DMS 273 (cell line): ENCODE data around the gene ZBTB3.
"Not testable (repeated sequence)": the region's sequence is repeated elsewhere in the genome, so short reads cannot be mapped to it uniquely, and the experiment has no call there.

Experiments used
- DNase-seq: peaks from one replicate; lab custom pipeline; 2025; ENCODE audit not compliant: unreplicated experiment; lab: John Stamatoyannopoulos, UW

Gene ZBTB3

GRCh38 chr11:62757846-62758788 lies 4.2 kb upstream of the ZBTB3 start:
- no peak for DNase-seq

DNA sequence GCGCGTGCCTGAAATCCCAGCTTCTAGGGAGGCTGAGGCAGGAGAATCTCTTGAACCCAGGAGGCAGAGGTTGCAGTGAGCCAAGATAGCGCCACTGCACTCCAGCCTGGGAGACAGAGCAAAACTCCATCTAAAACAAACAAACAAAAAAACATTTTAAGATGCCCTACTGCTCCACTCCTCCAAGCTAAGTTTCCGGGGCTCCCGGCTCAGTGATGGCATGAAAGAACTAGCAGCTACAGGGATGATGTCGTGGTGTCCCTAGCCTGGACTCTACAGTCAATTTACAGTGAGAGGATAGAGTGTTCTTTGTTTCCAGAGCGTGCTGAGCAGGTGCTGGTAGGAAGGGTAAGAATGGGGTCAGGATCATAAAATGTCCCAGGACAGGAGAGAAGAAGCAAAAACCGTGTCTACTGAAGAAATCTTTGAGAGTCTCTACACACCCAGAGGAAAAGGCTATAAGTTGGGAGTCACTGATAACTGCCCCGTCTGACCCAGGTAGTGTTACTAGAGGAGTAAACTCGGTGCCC lies 1.2 kb upstream of the ZBTB3 start:
- no peak for DNase-seq

- DNase-seq: no peak
Observed at GRCh38 chr11:62752994-62753735, 795 bp downstream of the ZBTB3 start.

GRCh38 chr11:62752177-62752785 lies 1.7 kb downstream of the ZBTB3 start:
- no peak for DNase-seq

- DNase-seq: not testable (repeated sequence)
Observed at GRCh38 chr11:62749931-62750330, 4.0 kb downstream of the ZBTB3 start.

DNA sequence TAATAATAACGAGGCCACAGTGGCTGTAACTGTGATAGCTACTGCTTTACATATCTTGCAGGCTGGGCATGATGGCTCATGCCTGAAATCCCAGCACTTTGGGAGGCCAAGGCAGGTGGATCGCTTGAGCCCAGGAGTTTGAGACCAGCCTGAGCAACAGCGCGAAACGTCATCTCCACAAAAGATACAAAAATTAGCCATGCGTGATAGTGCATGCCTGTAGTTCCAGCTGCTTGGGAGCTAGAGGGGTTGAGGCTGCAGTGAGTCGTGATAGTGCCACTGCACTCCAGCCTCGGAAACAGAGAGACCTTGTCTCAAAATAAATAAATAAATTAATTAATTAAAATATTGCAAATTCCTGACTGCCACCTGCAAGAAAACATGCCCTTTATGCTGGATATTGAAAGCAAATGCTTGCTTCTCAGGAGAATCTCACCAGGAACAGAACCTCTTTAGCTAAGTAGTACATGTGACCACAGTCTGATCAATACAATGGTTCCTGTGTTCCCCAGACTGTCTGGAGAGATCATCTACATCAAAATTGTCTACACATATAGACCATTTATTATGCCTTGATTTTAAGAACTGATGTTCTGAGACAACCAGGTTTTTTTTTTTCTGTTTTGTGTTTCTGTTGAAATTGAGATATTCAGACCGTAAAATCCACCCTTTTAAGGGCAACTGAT lies 6.3 kb downstream of the ZBTB3 start:
- DNase-seq: no peak

GRCh38 chr11:62737196-62737595 lies 16.8 kb downstream of the ZBTB3 start:
- DNase-seq: no peak

DNA sequence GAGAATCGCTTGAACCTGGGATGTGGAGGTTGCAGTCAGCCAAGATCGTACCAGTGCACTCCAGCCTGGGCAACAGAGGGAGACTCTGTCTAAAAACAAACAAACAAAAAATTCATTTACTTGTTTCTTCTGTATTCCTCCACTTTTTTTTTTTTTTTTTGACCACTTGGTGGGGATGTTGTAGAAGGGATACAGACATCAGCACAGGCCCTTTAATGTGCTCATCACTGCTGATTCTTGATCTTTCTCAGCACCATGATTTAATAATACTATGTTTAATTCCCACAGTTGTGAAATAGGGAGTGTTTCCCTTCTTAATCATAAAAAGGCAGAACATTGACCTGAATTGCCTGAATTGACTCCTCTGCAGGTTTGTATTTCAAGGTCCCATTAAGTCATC lies 21.1 kb downstream of the ZBTB3 start:
- DNase-seq: peak; percentile 25

GRCh38 chr11:62730076-62730475 lies 23.9 kb downstream of the ZBTB3 start:
- DNase-seq: not testable (repeated sequence)

- peak; percentile 90 for DNase-seq
Observed at GRCh38 chr11:62728171-62728988, 25.6 kb downstream of the ZBTB3 start, which contains the start of gene TTC9C. Gene TTC9C, plus strand, starts transcription at chr11:62728486. Its CDS starts 363 bp downstream, at chr11:62728849.

DNA sequence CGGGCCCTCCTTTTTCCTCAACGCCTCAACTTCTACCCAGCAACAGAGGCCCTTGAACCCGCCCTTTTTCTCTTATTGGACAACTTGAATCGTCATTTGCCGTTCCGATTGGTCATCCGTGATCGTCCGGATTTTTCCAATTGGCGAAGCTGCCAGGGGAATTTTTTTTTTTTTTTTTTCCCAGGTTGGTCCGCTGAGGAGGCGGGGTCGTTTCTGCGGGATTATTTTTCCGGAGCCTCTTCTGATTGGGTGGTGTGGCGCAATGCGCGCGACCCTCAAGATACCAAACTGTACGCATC lies 26.1 kb downstream of the ZBTB3 start:
- peak; percentile 97 for DNase-seq

- DNase-seq: peak; percentile 99
Observed at GRCh38 chr11:62727165-62727871, 26.6 kb downstream of the ZBTB3 start, which contains the start of gene HNRNPUL2. Gene HNRNPUL2, minus strand, starts transcription at chr11:62727457. Its CDS starts 301 bp downstream, at chr11:62727156.

- DNase-seq: no peak
Observed at GRCh38 chr11:62726915-62727164, 27.1 kb downstream of the ZBTB3 start.

- peak; percentile 60 for DNase-seq
Observed at GRCh38 chr11:62726156-62726914, 27.6 kb downstream of the ZBTB3 start.

- no peak for DNase-seq
Observed at GRCh38 chr11:62725646-62726045, 28.3 kb downstream of the ZBTB3 start.

DNA sequence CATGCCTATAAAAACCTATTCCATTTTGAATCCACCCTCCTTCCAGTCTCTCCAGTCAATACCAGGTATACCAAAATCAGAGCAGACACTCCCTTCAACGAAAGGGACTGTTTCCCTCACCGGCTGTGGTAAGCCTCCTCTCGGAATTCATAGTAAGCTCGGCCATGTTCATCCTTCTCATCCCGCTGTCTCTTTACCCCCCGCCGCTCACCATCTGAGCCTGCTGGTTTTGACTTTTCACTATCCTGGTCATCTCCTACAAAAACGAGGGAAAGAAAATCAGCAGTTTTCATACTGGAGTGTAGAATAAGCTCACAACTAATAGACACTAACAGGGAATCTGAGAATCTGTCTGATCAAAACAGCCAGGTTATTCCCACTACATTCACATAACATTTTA lies 29.8 kb downstream of the ZBTB3 start:
- DNase-seq: no peak

DNA sequence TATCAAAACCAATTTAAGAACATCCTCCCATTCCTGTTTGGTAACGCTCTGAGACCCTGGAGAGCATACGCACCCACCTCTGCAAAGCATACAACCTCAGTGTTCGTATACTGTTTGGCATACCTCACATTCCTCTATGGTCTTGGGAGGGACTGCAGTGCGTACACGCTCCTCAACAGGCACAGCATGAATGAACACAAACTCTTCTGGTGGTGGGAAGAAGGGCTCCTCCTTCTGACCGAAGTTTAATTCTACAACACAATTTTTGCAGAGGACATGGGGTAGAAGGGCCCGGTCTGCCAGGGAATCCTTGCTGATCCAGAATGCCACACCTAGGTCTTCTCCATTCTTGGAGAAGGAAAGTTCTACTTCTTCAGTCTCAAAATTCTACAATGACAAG lies 32.0 kb downstream of the ZBTB3 start:
- peak; percentile 17 for DNase-seq

GRCh38 chr11:62719302-62719978 lies 34.5 kb downstream of the ZBTB3 start:
- DNase-seq: no peak
